HG03575 (cell line): ENCODE results near the gene COL18A1.
"Not testable (repeated sequence)": the region's sequence is repeated elsewhere in the genome, so short reads cannot be mapped to it uniquely, and the experiment has no call there.

ENCODE experiments used
- ATAC-seq: cut with Tn5 transposase; IDR thresholded peaks from one replicate; pipeline ENCODE4 v1.9.1; 2021; ENCODE audit not compliant: unreplicated experiment, insufficient number of reproducible peaks, low FRiP score; ENCODE audit errors: extremely low read depth

Gene COL18A1

GRCh38 chr21:45554477-45555175 is 149.7 kb downstream of the COL18A1 start:
- no peak for ATAC-seq

- ATAC-seq = no peak
Measured at GRCh38 chr21:45555251-45555556, 150.2 kb downstream of the COL18A1 start.

GRCh38 chr21:45555557-45556301 is 150.8 kb downstream of the COL18A1 start:
- ATAC-seq = no peak

- ATAC-seq = no peak
Measured at GRCh38 chr21:45556302-45556644, 151.3 kb downstream of the COL18A1 start.

GRCh38 chr21:45556645-45557615 is 152.0 kb downstream of the COL18A1 start:
- ATAC-seq = no peak

- ATAC-seq = no peak
Measured at GRCh38 chr21:45557616-45558043, 152.7 kb downstream of the COL18A1 start.

- ATAC-seq = no peak
Measured at GRCh38 chr21:45558044-45558721, 153.2 kb downstream of the COL18A1 start.

- no peak for ATAC-seq
Measured at GRCh38 chr21:45559216-45560105, 154.5 kb downstream of the COL18A1 start.

- no peak for ATAC-seq
Measured at GRCh38 chr21:45560106-45561021, 155.4 kb downstream of the COL18A1 start.

GRCh38 chr21:45561241-45561640 is 156.3 kb downstream of the COL18A1 start:
- not testable (repeated sequence) for ATAC-seq

- ATAC-seq = no peak
Measured at GRCh38 chr21:45562402-45562801, 157.4 kb downstream of the COL18A1 start.

- no peak for ATAC-seq
Measured at GRCh38 chr21:45562965-45563364, 158.0 kb downstream of the COL18A1 start.
